ENCODE measurements around the gene SSC4D.
"Not testable (repeated sequence)": the region's sequence is repeated elsewhere in the genome, so short reads cannot be mapped to it uniquely, and the experiment has no call there.

SSC4D gene

GRCh38 chr7:76381814-76382213, 27.7 kb downstream of the SSC4D start:
- DNase-seq: no peak

- no peak for DNase-seq
Measured at GRCh38 chr7:76380623-76380966, 28.9 kb downstream of the SSC4D start.

- DNase-seq: no peak
Measured at GRCh38 chr7:76377186-76377918, 32.1 kb downstream of the SSC4D start.

DNA sequence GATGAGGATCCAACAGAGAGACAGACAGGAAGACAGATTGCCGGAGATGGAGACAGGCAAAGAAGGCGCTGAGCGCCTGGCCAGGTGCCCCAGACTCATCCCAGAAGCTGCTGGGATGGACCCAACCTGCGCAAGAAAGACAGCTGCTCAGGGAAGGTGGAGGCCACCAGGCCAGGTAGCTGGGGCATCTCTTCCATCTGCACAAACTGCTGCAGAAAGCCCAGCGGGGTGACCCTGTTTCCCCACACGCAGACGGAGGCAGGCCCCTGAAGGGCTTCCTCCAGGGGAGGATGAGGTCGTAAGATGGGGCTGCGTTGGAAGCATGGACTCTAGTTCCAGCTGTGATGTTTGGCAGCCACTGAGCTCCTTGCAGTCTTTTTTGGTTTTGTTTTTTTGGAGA, 34.2 kb downstream of the SSC4D start:
- DNase-seq: no peak

DNA sequence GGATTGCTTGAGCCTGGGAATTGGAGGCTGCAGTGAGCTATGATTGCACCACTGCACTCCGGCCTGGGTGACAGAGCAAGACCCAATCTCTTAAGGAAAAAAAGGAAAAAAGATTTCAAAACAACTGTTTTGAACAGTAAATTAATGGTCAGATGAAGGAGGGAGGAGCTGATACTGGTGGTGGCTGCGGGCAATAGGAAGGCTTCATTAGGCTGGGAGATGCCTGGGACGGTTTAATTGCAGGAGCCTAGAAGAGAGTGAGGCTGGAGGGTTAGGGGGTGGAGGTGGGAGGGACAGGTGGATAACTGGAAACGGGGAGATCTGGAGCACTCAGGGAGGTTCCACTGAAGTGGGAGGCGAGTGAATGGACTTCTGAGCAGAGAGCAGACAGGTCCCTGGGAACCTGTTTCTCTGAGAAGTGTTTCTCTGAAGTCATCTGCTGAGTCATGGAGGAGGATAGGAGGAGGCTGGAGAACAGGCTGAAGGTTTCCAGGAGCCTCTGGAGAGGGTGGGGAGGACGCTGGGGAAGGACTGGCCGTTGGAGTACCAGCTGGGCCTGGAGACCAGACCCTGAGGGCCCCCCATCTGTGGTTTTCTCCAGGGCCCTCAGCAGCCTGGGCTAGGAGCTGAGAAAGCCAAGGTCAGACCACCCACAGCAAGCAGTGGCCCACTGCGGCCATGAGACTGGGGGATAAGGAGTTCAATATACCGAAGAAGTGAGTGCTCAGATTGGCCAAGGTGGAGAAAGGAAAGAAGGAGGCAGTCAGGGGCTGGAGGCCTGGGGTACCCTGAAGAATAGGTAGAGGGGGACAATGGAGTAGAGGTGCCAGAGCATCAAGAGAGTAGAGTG, 36.3 kb downstream of the SSC4D start:
- no peak for DNase-seq

GRCh38 chr7:76371396-76371795, 38.1 kb downstream of the SSC4D start:
- no peak for DNase-seq

DNA sequence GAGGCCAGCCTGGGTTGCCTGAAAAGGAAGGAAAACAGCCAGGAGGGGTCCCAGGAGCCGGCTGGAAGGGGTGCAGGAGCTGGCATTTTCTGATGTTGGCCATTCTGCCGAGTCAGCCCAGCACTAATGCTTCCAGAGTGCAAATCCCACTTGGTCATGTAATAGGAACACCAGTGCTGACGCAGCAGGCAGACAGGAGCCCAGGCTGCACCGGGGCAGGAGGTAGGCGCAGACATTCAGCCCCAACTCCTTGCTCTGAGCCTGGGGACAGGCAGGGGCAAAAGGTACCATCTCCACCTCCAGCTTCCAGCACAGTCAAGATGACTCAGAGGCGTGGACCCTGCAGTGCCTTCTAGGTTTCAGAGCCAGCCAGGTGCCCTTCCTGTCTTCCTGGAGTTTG, 40.5 kb downstream of the SSC4D start:
- no peak for DNase-seq

DNA sequence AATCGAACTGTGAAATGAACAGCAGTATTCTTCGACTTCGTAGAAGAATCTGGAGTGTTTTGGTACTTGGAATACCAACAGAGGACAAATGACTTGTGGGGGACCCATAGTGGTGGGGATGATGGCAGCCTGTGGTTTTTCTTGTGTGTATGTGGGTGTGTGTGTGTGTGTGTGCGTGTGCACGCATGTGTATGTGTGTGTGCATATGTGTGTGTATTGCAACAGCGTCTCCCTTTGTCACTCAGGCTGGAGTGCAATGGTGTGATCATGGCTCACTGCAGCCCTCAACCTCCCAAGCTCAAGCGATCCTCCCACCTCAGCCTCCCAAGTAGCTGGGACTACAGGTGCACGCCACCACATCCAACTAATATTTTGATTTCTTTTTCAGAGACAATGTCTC, 41.3 kb downstream of the SSC4D start:
- no peak for DNase-seq

- DNase-seq: no peak
Measured at GRCh38 chr7:76364198-76364584, 45.3 kb downstream of the SSC4D start.

GRCh38 chr7:76363754-76364153, 45.7 kb downstream of the SSC4D start:
- not testable (repeated sequence) for DNase-seq

GRCh38 chr7:76359978-76360638, 49.4 kb downstream of the SSC4D start:
- DNase-seq: no peak

- DNase-seq: peak; percentile 98
Measured at GRCh38 chr7:76359111-76359977, 50.2 kb downstream of the SSC4D start.

GRCh38 chr7:76358481-76359110, 50.9 kb downstream of the SSC4D start, which contains the start of gene YWHAG:
Gene YWHAG, minus strand, starts transcription at chr7:76358991. Its CDS starts 183 bp downstream, at chr7:76358808.
- DNase-seq: peak; percentile 97

GRCh38 chr7:76358011-76358480, 51.5 kb downstream of the SSC4D start:
- DNase-seq: peak; percentile 69

GRCh38 chr7:76357475-76358010, 52.0 kb downstream of the SSC4D start:
- peak; percentile 45 for DNase-seq

DNA sequence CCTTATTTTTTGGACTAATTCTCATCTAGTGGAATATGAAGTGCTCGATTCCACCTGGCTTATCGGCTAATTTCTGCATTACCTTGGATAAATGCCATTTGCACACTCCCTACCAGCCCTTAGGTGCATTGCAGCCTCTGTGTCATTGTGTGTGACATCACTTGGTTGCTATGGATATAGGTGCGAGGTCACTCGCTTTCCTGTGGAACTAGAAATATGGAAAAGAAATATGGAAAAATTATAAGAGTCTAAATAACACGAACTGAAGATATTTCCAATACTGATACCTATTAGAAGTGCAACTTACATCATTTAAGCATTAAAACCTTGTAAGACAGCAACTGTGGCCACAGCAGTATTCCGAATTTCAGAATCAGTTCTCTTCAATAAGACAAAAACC, 52.7 kb downstream of the SSC4D start:
- peak; percentile 8 for DNase-seq

DNA sequence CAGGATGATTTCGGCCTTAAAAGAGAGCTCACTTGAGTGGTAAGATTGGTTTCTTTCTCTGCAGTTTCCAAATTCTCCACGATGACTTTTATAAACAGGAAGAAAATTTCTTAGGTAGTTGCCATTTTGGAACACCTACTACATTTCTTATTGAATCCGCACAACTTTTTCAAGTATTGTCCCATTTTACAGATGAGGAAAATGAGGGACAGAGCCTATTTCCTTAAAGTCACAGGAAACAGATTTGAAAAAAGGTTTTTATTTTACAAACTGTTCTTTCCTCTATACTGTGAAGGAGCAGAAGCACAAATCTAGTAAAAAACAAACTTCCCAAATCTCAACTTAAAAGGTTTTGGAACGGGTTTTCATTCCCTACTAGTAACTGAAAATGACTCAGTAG, 53.4 kb downstream of the SSC4D start:
- no peak for DNase-seq

DNA sequence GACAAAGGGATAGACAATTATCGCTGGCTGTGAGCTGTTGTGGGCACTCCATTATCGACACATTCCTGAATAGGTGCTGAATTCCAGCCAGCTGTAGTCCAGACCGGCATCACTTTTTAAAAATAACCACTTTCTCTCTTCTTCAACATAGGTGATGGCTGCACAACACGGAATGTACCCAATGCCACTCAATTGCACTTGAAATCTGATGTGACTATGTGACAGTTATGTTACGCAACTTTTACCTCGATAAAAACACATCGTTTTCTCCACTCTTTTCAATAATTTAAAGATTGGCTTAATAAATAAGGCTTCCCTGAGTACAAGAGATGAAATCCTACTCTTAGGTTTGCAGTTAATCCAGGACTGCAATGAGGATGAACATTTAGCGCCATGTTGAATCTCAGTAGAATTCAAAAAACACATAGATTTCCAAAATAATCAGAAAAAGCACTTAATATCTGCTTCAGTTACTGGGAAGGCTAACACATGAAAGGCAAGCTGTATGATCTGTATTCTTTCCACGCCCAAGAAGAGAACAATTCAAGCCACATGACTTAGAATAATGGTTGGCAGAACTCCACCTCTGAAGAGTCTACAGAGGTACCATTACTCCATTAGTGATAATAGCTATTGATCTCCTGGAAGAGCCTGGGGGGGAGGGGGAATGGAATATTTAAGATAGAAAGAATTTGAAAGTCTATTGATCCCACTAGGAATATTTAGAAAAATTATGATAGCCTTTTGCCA, 54.3 kb downstream of the SSC4D start:
- peak; percentile 78 for DNase-seq

- peak; percentile 11 for DNase-seq
Measured at GRCh38 chr7:76354516-76354915, 55.0 kb downstream of the SSC4D start.

GRCh38 chr7:76353744-76354143, 55.8 kb downstream of the SSC4D start:
- DNase-seq: no peak

GRCh38 chr7:76352193-76352592, 57.3 kb downstream of the SSC4D start:
- DNase-seq: no peak

All from midbrain (tissue), 1 donor.